Stimulated activated CD4-positive, alpha-beta T cell treated with anti-CD3 and anti-CD28 coated beads, TNF-alpha, amount 100 ng/mL, for 1 hour (primary cell): Measurements from ENCODE around the gene OR4K13.

ENCODE experiments used
- DNase-seq, 3 donors: peaks; one replicate each; pipeline ENCODE4 v3.0.0-alpha.2; 2020; ENCODE audit warnings: low read depth in 3 of 3, low spot score in 1 of 3

Gene OR4K13

GRCh38 chr14:20035938-20036337, at the start of gene OR4K13:
TSS of gene OR4K13 (minus strand) at chr14:20036038. CDS start at chr14:20034758, 1,280 bp downstream.
- DNase-seq: no peak

DNA sequence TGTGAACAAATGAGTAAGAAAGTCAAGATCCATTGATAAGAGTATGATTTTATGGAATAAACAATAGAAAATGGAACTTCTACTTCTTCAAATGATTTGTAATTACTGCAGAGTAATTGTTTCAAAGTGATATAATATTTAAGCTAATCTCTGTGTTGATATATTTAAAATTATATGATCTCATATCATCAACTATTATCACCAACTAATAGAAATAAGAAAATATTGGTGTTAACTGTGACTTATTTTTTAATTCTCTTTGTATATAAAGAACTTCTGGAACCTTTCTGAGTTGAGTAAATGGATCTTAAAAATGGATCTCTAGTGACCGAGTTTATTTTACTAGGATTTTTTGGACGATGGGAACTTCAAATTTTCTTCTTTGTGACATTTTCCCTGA, 23.9 kb upstream of the OR4K13 start, which contains the start of gene OR4L1:
Gene OR4L1, plus strand, starts transcription at position 301 of the 400 bp plus-strand sequence. Its CDS starts 0 bp downstream, at position 301.
- no peak for DNase-seq

DNA sequence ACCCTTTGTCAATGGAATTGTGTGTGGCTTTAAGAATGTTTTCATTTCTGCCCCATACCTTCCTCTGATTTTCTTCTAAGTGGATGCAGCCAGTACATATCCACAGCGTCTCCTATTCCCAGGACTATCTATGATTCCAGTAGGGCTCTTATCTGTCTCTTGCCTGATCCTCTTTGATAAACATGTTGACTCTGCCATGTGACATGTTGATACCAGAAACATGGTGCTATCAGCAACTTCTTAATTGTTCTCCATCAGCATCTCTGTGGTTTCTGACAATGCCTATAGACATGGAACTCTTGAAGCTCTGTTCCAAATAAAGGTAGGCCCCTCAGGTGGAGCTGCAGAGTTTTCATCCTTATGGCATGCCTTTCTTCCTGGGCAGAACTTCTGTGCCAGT, 12.4 kb upstream of the OR4K13 start:
- DNase-seq: no peak

- DNase-seq: no peak
Observed at GRCh38 chr14:20044243-20044642, 8.4 kb upstream of the OR4K13 start.

DNA sequence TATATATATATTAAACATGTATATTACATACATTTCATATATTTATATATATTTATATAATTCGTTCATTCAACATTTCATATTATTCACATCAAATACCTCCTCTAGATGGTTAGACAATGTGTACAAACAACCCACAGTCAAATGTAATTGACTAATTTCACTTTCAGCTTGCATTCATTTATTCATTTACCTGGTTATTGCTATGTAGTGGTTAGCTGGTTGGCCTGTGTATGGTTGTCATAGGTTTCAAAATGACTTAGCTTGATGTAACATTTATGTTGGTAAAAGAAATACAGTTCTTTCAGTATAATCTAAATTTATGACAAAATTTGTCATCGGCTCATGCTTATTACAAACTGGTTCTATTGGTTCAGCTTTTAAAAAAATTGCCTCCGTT, 389 bp downstream of the OR4K13 start:
- DNase-seq: no peak

DNA sequence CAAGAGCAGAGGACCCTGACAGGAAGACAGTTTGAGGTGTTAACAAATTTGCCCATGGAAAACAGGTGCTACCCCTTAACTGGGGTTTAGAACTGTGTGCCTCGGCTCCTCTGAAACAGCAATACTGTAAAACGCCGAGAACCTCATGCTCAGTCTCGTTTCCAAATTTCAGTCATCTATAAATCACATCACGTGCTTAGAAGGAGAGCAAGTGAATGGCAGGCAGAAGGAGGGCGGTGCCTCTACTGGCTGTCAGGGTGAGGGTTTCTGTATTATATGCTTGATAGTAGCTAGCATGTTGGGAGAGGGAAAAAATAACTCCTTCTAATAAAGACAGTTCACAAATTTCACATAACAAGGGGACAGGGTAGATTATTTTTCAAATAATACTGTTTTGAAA, 4.8 kb downstream of the OR4K13 start:
- DNase-seq: no peak

- DNase-seq: no peak
Observed at GRCh38 chr14:20019257-20019865, 16.5 kb downstream of the OR4K13 start, which contains the start of gene OR4K14. TSS of gene OR4K14 (minus strand) at chr14:20019307. CDS start at chr14:20015193, 4,114 bp downstream.

GRCh38 chr14:20008156-20008555, 27.7 kb downstream of the OR4K13 start:
- no peak for DNase-seq

GRCh38 chr14:20002319-20002718, 33.5 kb downstream of the OR4K13 start:
- DNase-seq: no peak

DNA sequence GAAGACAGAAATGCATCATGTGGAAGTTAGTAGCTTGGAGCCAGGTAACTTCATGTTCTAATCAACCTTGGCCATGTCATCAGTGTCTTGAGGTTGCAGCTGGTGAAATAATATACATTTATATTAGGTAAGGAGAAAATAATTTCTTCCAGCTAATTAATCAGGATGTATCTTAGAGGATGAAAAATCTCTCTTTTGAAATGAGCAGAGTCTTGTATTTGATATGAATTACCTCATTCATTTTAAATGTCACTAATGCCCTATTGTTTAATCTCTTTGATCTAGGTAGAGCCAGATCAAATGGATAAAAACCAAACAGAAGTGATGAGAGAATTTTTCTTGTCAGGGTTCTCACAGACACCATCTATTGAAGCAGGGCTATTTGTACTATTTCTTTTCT, 34.0 kb downstream of the OR4K13 start, which contains the start of gene OR4Q2:
Gene OR4Q2, plus strand, starts transcription at position 301 of the 400 bp plus-strand sequence.
- no peak for DNase-seq

DNA sequence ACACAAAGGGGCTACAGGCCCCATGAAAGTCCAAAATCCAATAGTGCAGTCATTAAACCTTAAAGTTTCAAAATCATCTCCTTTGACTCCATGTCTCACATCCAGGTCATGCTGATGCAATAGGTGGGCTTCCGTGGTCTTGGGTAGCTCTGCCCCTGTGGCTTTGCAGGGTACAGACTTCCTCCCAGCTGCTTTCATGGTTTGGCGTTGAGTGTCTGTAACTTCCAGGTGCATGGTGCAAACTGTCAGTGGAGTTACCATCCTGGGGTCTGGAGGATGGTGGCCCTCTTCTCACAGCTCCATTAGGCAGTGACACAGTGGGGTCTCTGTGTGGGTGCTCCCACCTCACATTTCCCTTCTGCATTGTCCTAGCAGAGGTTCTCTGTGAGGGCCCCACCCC, 42.4 kb downstream of the OR4K13 start:
- DNase-seq: no peak
